NOMO-1 treated with DMSO at 0.1 percent for 48 hours (cell line): ENCODE results near the gene TCF25.

Source experiments
- DNase-seq: peaks from one replicate; lab custom pipeline; 2025; ENCODE audit not compliant: unreplicated experiment; lab: John Stamatoyannopoulos, UW

Gene TCF25

DNA sequence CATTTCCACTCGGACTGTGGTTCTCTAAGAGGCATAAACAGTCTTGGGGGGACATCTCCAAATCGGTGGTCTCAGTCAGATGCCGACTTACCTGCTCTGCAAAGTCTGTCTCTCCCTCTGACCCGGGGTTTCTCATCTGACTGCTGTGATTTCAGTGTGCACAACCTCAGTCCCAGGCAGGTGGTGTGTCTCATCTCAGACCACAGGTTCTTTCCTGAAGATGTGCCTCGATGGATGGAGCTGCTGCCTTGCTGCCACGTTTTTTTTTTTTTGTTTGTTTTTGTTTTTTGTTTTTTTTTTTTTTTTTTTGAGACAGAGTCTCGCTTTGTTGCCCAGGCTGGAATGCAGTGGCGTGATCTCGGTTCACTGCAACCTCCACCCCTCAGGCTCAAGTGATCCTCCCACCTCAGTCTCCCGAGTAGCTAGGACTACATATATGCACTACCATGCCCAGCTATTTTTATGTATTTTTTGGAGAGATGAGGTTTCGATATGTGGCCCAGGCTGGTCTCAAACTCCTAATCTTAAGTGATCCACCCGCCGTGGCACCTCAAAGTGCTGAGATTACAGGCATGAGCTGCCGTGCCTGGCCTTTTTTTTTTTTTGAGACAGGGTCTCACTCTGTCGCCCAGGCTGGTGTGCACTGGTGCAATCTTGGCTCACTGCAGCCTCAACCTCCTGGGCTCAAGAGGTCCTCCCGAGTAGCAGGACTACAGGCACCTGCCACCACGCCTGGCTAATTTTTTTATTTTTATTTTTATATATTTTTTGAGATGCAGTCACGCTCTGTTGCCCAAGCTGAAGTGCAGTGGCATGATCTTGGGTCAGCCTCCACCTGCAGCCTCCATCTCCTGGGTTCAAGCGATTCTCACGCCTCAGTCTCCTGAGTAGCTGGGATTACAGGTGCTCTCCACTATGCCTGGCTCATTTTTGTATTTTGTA is 29.7 kb upstream of the TCF25 start:
- DNase-seq = no peak

DNA sequence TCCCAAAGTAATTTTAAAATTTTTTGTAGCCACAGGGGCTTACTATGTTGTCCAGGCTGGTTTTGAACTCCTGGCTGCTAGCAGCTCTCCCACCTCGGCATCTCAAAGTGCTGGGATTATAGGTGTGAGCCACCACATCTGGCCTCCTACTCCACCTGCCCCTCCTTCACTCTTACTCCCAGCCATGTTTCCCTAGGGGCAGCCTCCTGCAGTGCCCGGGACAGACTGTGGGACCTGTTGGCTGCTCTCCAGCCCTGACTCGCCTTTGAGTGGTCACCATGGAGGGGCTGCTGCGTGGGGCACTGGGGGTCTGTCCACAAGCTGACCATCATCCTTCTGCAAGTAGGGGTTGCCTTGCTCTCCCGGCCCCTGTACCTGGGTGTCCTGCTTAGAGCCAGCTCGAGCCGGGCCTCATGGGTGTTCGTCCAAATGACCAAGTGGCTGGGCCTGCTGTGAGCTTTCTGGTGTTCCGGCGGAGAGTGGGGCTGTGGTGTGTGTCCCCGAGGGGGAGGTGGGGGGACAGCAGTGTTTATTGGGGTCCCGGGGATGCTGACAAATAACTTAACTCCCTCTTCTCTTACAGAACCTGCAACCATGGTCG is 28.6 kb upstream of the TCF25 start:
- DNase-seq = no peak

DNA sequence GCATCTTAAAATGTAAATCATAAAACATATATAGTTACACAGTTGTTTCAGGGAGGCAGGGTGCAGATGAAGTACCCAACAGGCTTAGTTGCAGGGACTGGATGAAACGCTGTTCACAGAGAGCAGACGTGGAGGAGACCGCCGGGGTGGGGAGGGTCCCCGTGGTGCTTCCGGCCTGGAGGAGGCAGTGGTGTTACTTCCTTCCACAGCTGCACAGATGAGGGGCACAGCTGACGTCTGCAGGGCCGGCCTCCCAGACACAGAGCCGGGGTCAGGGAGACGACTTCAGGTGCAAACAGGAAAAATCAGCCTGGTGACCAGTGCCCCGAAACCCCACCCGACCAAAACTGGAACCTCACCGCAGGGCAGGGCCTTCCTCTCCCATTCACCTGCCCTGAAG is 28.0 kb upstream of the TCF25 start:
- no peak for DNase-seq

DNA sequence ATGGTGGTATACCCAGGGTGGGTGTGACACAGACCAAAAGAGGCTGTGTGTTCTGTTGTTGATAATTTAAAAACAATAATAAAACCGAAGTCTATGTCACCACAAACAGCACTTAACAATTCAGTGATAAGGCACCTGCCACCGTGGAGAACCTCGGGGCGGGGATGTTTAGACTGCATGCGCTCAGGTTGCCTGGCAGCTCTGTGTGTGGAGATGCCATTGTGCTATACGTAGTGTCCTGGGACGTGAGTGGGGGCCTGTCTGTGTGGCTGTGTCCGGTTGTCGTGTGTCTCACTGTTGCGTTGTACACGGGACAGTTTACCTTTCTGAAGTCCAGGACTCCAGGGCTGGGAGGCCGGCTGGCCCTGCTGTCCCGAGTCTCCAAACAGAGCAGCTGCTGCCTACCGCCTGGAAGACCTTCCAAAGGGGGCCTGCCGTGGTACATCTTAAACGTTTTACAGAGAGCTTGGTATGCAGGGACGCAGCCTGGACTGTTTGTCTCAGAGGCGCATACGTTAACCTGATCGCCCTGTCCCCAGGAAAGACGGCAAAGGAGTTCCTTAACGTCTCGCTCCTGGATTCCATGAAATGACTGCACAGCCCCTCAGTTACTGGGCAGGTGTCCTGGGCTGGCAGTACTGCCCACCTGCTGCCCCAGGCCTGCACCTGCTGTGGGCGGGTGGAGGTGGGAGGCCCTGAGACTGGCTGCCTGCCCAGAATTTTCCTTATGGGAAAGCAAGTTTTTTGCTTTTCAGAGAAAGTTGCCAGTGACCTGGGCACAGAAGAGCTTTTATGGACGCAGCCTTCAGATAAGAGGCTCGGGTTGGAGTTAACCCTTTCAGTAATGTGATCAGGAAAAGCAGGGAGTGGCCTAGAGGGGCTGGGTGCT is 26.1 kb upstream of the TCF25 start:
- no peak for DNase-seq

DNA sequence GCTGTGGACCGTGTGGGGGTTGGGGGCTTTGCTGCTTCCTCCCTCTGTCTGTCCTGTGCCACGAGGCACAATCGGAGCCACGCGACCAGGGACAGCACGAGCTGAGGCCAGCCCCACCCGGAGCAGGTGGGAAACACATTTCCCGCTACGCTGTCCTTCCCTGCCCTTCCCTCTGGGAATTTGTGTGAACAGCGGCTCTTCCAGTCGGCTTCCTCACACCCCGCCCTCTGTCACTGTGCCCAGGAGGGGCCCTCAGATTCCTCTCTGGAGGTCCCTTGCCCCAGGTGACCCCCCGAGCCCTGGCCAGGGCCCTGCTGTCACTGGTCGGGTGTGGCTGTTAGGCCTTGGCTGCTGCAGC is 25.5 kb upstream of the TCF25 start:
- DNase-seq = no peak

DNA sequence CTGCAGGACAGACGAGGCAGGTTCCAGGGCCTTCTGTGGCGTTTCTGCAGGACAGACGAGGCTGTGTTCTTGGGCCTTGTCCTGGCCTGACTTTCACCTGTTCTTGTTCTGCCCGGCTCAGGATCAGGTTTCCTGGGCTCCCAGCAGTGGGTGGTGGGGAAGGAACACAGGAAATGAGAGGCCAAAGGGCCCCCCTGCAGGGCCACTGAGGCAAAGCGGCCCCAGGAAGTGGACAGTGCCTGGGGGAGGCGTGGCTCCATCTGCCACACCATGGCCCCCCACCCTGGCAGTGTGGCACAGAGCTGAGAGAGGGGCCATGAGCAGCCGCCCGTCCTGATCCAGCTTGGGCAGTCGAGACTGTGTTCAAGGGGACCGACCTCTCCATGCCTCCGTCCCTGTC is 24.4 kb upstream of the TCF25 start:
- no peak for DNase-seq

DNA sequence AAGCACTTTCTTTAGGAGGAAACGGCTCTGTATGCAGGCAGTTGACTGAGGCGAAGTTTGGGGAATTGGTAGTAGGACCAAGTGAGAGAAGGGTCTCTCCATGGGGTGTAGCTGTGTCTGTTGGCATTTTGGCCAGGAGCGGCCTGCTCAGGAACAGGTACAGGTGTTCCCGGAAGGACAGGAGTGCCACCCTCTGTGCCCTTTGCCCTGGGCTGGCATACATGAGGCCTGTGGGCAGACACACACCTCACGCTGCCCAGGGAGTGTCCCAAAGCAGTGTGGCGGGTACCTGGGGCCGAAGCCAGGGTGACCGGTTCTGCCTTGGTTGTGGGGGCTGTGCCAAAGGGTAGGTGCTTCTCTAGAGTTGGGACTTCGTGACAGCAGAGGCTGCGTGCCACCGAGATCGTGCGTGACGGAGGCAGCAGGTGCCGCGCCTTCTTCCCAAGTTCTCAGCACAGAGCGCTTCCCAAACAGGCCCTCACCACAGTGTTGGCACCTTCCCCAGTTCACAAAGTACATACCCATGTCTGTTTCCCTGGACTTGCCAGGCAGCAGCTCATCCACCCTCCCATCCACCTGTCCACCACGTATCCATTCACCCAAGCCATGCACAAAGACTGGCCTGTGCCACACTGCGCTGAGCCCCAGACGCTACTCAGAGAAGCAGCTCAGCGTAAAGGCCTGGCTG is 19.9 kb upstream of the TCF25 start:
- no peak for DNase-seq

DNA sequence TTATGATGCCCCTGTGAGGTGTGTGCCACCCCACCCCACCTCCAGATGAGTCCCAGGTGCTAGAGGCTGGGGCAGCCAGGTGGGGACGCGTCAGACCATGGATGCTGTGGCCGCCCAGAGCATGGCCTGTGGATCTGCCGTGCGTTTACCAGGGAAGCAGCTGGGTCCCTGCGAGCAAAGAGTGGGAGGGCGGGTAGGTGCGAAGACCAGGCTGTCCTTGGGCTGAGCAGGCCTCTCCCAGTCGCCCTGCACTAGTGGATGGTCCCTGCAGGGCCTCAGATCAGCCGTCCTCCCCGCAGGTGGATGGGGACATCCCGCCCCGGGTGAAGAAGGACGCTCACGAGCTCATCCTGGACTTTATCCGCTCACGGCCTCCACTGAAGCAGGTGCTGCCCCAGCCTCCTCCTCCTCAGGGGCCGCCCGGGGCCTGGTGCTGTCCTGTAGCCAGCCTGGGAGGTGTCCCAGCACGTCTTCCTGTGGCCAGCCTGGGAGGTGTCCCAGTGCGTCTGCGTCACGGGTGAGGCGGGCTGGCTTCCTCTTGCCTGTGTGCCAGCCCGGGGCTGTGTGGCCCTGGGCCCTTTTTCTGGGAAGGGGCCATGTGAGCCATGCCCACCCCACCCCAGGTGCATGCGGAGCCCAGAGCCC is 18.0 kb upstream of the TCF25 start:
- no peak for DNase-seq

DNA sequence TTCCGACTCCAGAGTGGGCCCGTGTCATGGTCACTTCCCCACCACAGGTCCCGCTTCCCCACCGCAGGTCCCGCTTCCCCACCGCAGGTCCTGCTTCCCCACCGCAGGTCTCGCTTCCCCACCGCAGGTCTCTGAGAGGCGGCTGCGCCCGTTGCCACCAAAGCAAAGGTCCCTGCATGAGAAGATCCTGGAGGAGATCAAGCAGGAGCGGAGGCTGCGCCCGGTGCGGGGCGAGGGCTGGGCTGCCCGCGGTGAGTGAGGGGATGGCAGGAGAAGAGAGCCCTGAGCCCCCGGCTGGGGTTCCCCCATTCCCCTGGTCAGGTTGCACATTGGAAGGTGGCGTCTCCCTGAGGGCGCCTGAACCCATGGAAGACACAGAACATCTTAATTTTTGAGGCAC is 17.4 kb upstream of the TCF25 start:
- DNase-seq = no peak

DNA sequence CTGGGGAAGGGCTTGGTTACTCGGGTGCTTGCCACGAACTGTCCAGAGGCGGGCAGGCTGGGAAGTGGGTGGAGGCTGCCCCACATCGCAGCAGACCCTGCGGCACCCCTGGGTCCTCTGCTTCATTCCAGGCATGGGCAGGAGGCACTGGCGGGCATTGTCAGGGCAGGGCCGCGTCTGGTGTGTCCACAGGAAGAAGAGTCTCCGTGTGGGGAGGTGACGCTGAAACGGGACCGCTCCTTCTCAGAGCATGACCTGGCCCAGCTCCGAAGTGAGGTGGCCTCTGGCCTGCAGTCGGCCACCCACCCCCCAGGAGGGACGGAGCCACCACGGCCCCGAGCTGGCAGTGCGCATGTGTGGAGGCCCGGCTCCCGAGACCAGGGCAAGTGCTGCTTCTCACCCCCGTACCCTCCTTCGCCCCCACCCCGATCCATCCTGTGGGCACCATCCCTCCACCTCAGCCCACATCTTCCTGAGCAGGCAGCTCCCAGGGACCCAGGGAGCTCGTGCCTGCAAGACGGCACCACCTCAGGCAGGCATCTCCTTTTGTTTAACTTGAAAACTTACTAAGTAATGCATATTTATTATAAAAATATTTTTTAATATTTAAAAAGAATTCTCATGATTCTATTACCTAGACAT is 14.3 kb upstream of the TCF25 start:
- no peak for DNase-seq

DNA sequence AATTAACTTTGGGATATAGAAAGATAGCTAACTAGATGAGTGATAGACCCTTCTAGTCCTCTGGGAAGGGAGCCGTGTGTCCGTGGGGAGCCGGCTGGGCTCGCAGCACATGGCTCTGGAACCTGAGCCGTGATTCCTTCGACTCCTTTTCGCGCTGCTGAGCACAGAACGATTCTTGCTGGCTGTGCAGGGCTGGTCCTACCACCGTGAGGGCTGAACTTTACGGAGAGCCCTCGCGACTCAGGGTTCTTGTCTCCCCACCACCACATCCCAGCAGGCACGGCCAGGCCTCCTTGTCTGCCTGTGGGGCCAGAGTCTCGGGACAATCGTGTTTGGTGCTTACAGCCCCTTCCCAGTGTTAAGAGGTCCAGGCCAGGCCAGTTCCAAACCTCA is 13.8 kb upstream of the TCF25 start:
- no peak for DNase-seq

DNA sequence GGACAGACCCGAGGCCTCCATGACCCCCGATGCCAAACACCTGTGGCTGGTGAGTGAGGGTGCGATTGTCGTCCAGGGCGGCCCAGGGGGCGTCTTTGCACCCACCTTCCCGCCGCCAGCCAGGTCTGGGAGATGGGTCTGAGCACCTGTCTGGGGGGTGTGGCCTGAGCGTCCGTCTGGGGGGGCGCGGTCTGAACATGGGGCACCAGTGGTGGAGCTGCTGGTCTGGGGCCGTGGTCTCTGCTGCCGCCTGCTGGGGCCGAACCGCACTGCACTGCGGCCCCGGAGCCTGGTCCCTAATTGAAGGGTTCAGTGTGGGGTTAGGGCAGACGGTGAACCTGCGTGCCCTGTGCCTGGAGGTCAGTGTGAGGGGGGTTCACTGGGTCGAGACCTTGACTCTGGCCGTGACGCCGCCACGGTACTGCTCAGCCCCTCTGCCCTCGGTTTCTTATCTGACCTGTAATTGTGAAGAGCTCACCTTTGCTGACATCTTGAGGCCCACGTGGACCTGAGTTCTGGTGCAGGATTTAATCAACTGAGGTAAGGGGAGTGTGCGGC is 12.6 kb upstream of the TCF25 start:
- peak; percentile 53 for DNase-seq

DNA sequence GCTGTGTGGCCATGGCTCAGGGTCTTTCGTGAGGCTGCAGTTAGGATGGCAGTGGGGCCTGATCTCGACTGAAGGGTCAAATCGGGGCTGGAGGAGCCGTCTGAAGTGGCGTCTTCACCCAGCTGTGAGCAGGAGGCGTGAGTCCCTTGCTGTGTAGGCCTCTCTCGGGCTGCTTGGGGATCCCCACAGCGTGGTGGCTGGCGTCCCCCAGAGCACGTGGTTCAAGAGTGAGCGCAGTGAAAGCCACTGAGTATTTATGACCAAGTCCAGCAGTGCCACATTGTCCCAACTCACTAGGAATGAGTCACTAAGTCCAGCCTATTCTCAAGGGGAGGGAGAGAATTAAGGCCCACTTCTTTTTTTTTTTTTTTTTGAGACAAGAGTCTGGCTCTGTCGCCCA is 11.7 kb upstream of the TCF25 start:
- DNase-seq = no peak

DNA sequence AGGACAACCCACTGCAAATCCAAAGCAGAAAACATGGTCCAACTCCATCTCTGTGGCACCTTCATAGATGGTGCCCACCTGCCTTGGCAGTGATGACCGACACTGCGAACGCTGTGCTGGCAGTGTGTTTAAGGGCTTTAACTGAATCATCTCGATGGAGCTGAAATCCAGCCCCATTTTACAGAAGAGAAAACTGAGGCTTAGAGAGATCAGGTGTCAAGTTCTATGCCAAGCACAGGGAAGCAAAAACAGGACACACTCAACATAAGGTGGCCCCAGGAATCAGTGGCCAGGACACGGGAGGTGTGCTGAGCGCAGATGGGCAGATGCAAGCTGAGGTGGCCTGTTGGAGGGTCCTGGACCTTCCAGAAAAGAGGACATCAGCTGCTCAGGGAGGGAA is 10.7 kb upstream of the TCF25 start:
- no peak for DNase-seq

DNA sequence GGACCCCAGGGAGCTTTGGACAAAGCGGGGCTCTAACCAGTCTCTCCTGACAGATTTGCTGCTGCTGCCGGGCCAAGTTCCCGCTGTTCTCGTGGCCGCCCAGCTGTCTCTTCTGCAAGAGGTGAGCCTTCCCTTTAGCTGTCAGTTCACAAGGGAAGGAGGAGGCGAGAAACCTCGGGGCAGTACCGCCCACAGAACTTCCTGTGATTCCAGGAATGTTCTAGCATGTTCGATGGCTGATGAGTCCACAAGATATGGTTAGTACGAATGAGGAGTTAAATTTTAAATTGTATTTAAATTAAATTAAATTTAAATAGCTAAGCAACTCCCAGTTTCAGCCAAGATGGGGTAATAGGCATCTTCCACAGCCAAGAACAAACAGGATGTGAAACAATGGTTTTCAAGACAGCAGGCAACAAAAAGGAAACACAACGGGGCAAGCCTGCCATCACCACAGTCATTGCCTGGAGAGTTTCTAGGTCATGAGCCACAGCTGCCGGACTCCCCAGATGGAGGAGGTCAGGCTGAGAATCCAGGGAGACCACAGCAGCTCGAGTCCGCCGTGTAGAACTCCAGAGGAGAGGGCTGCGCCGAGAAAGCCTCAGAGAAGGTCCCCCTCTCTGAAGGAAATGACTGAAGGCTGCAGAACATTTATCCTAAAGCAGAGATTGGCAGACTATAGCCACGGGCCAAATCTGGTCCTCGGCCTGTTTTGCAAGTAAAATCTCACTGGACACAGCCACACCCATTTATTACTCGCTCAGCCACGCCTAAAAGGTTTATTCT is 9.5 kb upstream of the TCF25 start:
- peak; percentile 75 for DNase-seq

DNA sequence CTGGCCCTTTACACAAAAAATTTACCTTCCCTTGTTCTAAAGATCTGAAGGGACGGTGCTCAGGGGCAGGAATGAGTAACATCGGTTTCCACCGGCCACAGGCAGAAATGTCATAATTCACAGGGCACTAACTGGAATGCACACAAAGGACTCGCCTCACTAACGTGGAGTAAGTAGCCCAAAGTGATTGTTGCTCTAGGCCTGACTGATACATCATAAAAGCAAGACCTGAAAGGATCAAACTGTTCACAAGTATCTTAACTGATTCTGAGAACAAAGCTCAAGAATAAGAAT is 8.9 kb upstream of the TCF25 start:
- no peak for DNase-seq

DNA sequence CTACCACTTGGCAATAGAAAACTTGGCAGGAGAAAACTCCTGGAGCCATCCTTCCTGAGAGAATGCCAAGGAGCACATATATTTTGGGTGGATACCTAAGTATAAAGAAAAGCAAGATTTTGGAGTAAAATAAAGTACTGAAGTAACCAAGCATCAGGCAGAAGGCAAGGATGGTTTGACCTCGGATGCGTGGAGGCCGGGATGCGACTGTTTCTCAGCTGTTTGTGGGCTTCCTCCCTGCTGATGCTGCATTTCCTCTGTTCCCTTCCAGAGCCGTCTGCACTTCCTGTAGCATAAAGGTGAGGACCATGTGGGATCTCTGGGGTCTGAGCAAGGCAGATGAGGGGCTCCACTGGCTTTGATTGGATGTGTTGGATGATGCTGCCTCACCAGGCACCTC is 5.5 kb upstream of the TCF25 start:
- DNase-seq = no peak

DNA sequence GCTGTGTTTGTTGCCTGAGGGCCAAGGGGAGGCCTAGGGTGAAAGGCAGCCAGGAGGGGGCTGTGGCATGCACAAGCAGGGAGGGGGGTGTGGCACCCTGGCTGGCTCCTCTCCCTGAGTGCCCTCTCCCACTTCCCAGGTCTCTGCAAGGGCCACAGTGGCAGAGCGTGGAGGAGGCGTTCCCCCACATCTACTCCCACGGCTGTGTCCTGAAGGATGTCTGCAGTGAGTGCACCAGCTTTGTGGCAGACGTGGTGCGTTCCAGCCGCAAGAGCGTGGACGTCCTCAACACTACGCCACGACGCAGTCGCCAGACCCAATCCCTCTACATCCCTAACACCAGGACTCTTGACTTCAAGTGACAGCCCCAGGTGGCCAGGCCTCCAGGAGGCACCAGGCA is 3.5 kb upstream of the TCF25 start:
- no peak for DNase-seq

DNA sequence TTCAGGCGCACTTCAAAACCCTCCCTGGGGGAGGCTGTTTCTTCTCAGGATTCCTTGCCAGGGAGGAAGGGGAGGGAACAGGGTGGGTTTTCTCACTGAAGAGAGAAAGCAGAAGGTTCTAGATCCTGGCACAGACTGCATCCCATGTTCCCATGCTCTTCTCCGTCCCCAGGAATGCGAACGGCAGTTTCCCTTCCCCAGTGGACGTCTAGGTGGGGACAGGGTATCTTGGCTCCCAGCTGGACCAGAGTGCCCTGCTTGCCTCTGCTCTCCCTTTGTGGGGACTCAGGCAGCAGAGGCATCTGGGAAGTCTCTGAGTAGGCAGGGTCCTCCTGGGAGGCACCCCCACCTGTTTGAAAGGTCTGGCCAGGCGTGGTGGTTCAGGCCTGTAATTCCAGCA is 3.0 kb upstream of the TCF25 start:
- DNase-seq = no peak
